Progenitor cell of endocrine pancreas (in vitro differentiated cells): Measurements from ENCODE around the gene INO80B. TPM values are rescaled to one million over a fixed set of nuclear protein-coding genes. Genes with fewer than 3 reads are reported as not detected.
A peak's percentile ranks its signal among the peaks of the same experiment; 100 is the strongest.

Experiments used
- DNase-seq: peaks from one replicate; pipeline ENCODE4 v3.0.0; 2021; ENCODE audit warnings: low spot score; ENCODE audit not compliant: unreplicated experiment
- H3K27ac Mint-ChIP-seq: 2 replicates; pipeline ENCODE4 v1.8.0; 2021; ENCODE audit warnings: mild to moderate bottlenecking, moderate library complexity, mixed read lengths
- H3K27me3 Mint-ChIP-seq: 2 replicates; pipeline ENCODE4 v1.8.0; 2021; ENCODE audit warnings: mixed read lengths
- H3K36me3 Mint-ChIP-seq: 2 replicates; pipeline ENCODE4 v1.8.0; 2022; ENCODE audit warnings: mixed read lengths; ENCODE audit not compliant: insufficient read depth
- H3K4me1 Mint-ChIP-seq: 2 replicates; pipeline ENCODE4 v1.8.0; 2021; ENCODE audit warnings: low read depth, mixed read lengths
- H3K4me3 Mint-ChIP-seq: 2 replicates; pipeline ENCODE4 v1.8.0; 2021; ENCODE audit warnings: low read depth, mild to moderate bottlenecking, moderate library complexity, mixed read lengths
- H3K9me3 Mint-ChIP-seq: 2 replicates; pipeline ENCODE4 v1.8.0; 2021; ENCODE audit warnings: low read depth, mixed read lengths
- total RNA-seq: library from RNA; stranded (reverse); gene quantifications from 2 replicates; pipeline ENCODE4 v1.2.1, GENCODE V29; 2021
- TF ChIP-seq, protein P1 (sequence below): fragments of 200-600 bp; sonication (generic); IDR thresholded peaks from one replicate; pipeline ENCODE4 v1.5.0; 2021; ENCODE audit warnings: antibody characterized with exemption, mild to moderate bottlenecking; ENCODE audit not compliant: unreplicated experiment

The INO80B gene
- total RNA-seq, 1 donor from 2014 or later = 46.8 TPM

DNA sequence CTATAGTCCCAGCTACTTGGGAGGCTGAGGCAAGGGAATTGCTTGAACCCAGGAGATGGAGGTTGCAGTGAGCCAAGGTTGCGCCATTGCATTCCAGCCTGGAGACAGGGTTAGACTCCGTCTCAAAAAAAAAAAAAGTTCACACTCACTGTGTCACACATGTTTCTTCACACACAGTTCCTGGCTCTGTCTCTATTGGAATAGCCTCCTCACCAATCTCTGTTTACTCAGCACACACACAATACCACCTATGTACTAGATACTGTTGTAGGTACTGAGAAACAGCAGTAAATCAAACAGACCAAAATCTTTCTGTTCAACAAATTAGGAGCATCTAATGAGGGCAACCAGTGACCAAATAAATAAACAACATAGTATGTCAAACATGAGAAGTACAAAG is 31.3 kb downstream of the INO80B start:
- Mint-ChIP-seq H3K9me3 (no peaks in the 10 kb centered on the region), H3K4me1 (peaks cover 16% of the 10 kb centered on the region), H3K36me3 (peaks cover 10% of the 10 kb centered on the region), H3K27ac (no peak overlapping the region), H3K27me3 (no peaks in the 10 kb centered on the region), H3K4me3 (no peak overlapping the region)
- TF ChIP-seq, protein P1, sequence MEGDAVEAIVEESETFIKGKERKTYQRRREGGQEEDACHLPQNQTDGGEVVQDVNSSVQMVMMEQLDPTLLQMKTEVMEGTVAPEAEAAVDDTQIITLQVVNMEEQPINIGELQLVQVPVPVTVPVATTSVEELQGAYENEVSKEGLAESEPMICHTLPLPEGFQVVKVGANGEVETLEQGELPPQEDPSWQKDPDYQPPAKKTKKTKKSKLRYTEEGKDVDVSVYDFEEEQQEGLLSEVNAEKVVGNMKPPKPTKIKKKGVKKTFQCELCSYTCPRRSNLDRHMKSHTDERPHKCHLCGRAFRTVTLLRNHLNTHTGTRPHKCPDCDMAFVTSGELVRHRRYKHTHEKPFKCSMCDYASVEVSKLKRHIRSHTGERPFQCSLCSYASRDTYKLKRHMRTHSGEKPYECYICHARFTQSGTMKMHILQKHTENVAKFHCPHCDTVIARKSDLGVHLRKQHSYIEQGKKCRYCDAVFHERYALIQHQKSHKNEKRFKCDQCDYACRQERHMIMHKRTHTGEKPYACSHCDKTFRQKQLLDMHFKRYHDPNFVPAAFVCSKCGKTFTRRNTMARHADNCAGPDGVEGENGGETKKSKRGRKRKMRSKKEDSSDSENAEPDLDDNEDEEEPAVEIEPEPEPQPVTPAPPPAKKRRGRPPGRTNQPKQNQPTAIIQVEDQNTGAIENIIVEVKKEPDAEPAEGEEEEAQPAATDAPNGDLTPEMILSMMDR = no peak
- DNase-seq = no peak

DNA sequence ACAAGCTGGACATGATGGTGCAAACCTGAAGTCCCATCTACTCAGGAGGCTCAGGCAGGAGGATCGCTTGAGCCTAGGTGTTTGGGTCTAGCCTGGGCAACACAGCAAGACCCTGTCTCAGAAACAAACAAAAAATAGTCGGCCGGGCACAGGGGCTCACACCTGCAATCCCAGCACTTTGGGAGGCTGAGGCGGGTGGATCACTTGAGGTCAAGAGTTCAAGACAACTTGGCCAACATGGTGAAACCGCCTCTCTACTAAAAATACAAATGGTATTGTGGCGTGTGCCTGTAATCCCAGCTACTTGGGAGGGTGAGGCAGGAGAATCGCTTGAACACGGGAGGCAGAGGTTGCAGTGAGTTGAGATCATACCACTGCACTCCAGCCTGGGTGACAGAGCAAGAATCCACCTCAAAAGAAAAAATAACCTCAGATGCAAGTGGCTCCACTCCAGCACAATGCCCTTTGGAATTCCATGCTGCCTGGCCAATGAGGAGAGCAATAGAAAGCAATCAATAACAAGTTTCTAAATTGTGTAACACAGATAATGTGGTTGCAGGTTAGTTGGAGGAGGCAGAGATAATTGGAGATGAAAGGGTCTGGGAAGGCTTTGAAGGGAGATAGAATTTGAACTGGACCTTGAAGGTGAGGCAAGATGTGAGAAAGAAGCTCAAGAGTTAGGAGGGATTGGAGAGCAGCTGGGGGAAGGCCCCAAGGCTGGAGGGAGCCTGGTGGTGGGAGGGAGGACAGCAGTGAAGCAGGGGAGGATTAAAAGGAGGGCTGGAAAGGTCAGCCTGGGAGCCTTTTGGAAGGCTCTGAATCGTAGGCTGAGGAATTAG is 34.0 kb downstream of the INO80B start:
- H3K4me1 Mint-ChIP-seq = peaks cover 6% of the 10 kb centered on the region
- no peaks in the 10 kb centered on the region for H3K9me3 Mint-ChIP-seq
- H3K27ac Mint-ChIP-seq = peak overlapping the region; percentile 11
- H3K36me3 Mint-ChIP-seq = peaks cover 14% of the 10 kb centered on the region
- DNase-seq = no peak
- H3K27me3 Mint-ChIP-seq = no peaks in the 10 kb centered on the region
- TF ChIP-seq, protein P1 = peak; percentile 22
- no peak overlapping the region for H3K4me3 Mint-ChIP-seq

DNA sequence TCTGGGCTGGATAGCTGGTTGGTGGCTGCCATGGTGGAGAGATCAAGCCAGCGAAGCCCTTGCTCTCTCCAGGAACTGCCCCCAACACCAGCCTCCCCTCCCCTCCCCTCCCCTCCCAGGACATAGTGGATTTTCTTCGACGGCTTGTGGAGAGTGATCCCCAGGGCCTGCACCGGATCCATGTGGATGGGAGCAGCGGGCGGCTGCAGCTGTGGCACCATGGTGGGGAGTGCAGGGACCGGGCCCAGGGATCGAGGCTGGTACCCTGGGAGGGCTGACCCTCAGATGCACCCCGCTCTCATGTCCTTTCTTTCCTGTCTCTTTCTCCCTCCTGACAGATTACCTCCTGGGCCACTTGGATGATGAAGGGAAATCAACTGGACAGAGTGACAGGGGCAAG is 35.0 kb downstream of the INO80B start:
- Mint-ChIP-seq H3K27ac (no peak overlapping the region), H3K4me1 (peaks cover 6% of the 10 kb centered on the region), H3K36me3 (peaks cover 18% of the 10 kb centered on the region), H3K27me3 (no peaks in the 10 kb centered on the region), H3K9me3 (no peaks in the 10 kb centered on the region), H3K4me3 (no peak overlapping the region)
- TF ChIP-seq, protein P1 = no peak
- no peak for DNase-seq

DNA sequence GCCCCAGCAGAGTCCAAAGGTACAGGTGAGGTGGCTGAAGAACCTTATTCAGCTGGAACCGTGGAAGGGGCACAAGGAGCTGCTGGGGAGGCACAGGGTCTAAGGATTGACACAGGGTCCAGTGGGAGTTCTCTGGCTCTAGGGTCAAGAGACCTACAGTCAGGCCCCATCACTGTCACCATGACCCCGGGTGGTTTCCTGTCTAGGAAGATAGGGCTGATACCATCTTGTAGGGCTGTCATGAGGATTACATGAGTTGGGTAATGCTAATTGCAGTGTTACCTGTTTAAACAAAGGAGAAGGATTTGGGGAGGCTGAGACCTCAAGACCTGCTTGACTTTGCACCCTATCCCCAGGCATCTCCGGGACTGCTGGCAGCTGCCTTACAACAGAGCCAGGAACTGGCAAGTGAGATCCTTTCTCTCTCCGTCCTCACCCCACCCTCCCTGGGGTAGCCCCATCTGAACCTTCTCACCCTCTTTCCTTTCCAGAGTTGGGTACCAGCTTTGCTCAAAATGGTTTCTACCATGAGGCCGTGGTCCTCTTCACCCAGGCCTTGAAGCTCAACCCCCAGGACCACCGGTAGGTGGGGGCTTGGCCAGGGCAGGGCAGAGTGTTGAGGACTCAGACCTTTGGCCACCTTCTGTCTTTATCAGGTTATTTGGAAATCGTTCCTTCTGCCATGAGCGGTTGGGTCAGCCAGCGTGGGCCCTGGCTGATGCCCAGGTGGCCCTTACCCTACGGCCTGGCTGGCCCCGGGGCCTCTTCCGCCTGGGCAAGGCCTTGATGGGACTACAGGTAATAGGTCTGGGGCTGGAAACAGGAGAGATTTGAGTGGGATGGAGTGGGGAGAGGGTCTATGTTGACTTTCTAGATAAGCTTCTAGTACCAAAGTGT is 37.0 kb downstream of the INO80B start:
- peaks cover 18% of the 10 kb centered on the region for H3K36me3 Mint-ChIP-seq
- TF ChIP-seq, protein P1 = no peak
- no peak overlapping the region for H3K4me3 Mint-ChIP-seq
- H3K4me1 Mint-ChIP-seq = peaks cover 4% of the 10 kb centered on the region
- H3K9me3 Mint-ChIP-seq = no peaks in the 10 kb centered on the region
- no peak for DNase-seq
- H3K27ac Mint-ChIP-seq = no peak overlapping the region
- H3K27me3 Mint-ChIP-seq = peaks cover 6% of the 10 kb centered on the region

DNA sequence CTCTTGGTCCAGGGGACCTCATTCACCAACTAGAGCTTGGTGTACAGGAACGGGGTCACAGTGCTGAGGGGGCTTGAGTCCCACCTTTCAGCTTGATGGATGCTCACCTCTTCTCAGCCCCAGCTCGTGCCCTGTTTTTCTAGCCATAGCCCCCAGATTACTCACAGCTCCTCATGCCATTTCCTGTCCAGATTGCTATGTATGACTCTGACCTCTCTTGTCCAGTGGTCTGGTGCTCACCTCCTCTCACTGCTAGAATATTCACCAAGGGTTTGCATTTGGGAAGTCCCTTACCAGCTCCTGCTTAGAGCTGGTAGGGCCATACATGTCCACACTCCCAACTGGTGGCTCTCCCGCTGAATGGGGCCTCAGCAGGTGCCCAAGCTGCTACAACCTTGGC is 38.7 kb downstream of the INO80B start:
- H3K9me3 Mint-ChIP-seq = no peaks in the 10 kb centered on the region
- H3K4me1 Mint-ChIP-seq = peaks cover 9% of the 10 kb centered on the region
- DNase-seq = no peak
- H3K27ac Mint-ChIP-seq = no peak overlapping the region
- peaks cover 18% of the 10 kb centered on the region for H3K36me3 Mint-ChIP-seq
- no peak overlapping the region for H3K4me3 Mint-ChIP-seq
- H3K27me3 Mint-ChIP-seq = peaks cover 13% of the 10 kb centered on the region
- TF ChIP-seq, protein P1 = no peak
